ENCODE data around the gene GSTA4.

DNA sequence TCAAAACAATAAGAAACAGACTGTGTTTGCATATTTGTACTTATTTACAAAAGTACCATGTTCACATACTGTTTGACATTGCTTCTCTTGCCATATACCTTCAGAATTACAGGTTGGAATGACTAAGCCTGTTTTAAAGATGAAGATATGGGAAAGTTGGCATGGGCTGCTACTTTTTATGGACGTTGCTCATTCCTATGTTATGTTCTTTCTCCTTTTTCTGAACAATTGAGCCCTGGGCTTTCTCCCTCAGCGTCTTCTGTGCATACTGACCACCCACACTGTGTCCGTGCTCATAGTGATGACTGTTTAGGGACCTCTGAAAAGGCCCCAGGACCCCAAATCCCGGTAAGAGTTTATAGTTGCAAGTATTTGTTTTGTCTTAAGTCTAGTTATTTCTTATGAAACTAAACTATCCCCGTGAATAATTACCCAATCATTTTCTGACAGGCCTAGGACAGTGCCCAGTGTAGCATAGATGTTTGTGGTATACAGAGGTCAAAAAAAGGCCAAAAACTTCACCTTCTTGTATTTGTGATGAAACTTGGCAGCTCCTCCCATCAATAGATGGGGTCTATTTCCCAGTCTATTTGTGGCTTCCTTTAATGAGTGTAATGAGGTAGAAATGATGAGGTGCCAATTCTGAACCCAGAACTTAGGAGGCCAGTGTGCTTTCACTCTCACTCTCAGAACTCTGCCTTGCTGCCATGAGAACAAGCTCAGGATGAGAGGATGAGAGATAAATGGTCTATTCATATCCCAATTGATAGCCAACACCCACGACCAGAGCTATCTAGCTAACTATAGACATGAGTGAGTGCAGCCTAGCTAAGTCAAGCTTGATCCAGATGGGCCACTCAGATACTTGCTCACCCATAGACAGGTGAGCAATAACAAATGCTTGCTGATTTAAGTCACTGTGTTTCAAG, 40.9 kb downstream of the GSTA4 start:
- TF ChIP-seq, protein P1, sequence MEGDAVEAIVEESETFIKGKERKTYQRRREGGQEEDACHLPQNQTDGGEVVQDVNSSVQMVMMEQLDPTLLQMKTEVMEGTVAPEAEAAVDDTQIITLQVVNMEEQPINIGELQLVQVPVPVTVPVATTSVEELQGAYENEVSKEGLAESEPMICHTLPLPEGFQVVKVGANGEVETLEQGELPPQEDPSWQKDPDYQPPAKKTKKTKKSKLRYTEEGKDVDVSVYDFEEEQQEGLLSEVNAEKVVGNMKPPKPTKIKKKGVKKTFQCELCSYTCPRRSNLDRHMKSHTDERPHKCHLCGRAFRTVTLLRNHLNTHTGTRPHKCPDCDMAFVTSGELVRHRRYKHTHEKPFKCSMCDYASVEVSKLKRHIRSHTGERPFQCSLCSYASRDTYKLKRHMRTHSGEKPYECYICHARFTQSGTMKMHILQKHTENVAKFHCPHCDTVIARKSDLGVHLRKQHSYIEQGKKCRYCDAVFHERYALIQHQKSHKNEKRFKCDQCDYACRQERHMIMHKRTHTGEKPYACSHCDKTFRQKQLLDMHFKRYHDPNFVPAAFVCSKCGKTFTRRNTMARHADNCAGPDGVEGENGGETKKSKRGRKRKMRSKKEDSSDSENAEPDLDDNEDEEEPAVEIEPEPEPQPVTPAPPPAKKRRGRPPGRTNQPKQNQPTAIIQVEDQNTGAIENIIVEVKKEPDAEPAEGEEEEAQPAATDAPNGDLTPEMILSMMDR (IDR thresholded peaks at IDR 0.05; ENCODE audit: low read depth, low read length), result no peak
- TF ChIP-seq POLR2A (IDR thresholded peaks at IDR 0.05; ENCODE audit: extremely low read depth, insufficient read length), result no peak
- no peak for TF ChIP-seq MYC (IDR thresholded peaks at IDR 0.05; ENCODE audit: low read depth, low read length)
- TF ChIP-seq, protein P2, sequence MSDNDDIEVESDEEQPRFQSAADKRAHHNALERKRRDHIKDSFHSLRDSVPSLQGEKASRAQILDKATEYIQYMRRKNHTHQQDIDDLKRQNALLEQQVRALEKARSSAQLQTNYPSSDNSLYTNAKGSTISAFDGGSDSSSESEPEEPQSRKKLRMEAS (IDR thresholded peaks at IDR 0.05; ENCODE audit: low read depth, low read length), result no peak
